ENCODE measurements around the gene ANXA11. TPM values are rescaled to one million over a fixed set of nuclear protein-coding genes. Genes with fewer than 3 reads are reported as not detected.

ANXA11 gene
- total and polyA plus RNA-seq, 4 experiments from 2014 or later = 173 to 342 (median 207) TPM

- Mint-ChIP-seq H3K4me3 (peak overlapping the region in 1 of 8 donors; percentile 35), H3K9me3 (no peaks in the 10 kb centered on the region), H3K27me3 (no peaks in the 10 kb centered on the region), H3K4me1 (peaks cover 0 to 26% (median 2%) of the 10 kb centered on the region in 4 donors), H3K27ac (peak overlapping the region; percentile 45 to 84 (median 50)), H3K36me3 (peaks cover 82 to 93% of the 10 kb centered on the region in 2 donors)
- H3K27ac ChIP-seq (ENCODE audit: low read depth, low read length) = no peak overlapping the region
- H3K4me3 ChIP-seq (ENCODE audit: low read length in 2 of 2) = no peak overlapping the region
- H3K27me3 ChIP-seq (ENCODE audit: insufficient read depth, low read length) = no peaks in the 10 kb centered on the region
- H3K36me3 ChIP-seq (ENCODE audit: insufficient read depth, low read length) = peaks cover 100% of the 10 kb centered on the region
- no peak for DNase-seq
- no peaks in the 10 kb centered on the region for H3K9me3 ChIP-seq (ENCODE audit: control insufficient read depth in 1 of 2, low read length in 2 of 2)
- CTCF ChIA-PET (ENCODE audit: partially characterized antibody) = interaction anchor here (1.0 to 1.3 kb wide), 3 partner anchors 17 to 61 kb away, joined by 3 to 5 read pairs (median 3); no protein-coding TSS in a partner anchor
- H3K4me1 ChIP-seq (ENCODE audit: insufficient read depth, low read length) = no peaks in the 10 kb centered on the region
- intact Hi-C loops (cut with micrococcal nuclease) = no loop called here
- POLR2A ChIA-PET (ENCODE audit: partially characterized antibody) = interaction anchor here (4.0 kb wide), 1 partner anchor 44 kb away, joined by 15 read pairs; the partner anchor contains the start of gene ANXA11
Measured at GRCh38 chr10:80160361-80161320, 44.7 kb downstream of the ANXA11 start.

DNA sequence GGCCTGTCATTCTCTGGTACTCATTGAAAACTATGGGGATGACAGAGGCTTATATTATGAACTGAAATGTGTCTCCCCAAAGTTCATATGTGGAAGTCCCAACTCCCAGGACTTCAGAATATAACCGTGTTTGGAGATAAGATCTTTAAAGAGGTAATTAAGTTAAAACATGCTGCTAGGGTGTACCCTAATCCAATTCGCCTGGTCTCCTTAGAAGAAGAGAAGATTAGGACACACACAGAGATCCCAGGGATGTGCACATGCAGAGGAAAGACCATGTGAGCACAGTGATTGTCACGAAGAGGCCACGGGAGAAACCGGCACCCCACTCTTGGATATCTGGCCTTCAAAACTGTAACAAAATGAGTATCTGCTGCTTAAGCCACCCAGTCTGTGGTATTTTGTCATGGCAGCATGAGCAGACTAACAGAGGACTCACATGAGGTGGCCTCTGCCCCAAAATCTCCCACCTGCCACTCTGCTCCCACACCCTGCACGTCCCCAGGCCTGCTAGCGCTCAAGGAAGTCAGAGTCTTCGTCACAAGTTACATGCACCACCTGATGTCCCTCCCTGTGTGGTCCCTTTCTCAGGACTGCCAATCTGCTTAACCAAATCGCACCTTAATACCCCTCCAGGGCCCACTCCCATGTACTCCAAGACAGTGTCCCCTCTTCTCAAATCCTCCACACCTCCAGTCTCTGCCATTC lies 46.0 kb downstream of the ANXA11 start:
- Mint-ChIP-seq H3K9me3 (no peaks in the 10 kb centered on the region), H3K36me3 (peaks cover 91 to 97% of the 10 kb centered on the region in 2 donors), H3K4me3 (no peak overlapping the region), H3K27ac (peak overlapping the region in 5 of 7 donors; percentile 8 to 84 (median 70)), H3K27me3 (no peaks in the 10 kb centered on the region), H3K4me1 (peaks cover 0 to 26% (median 3%) of the 10 kb centered on the region in 4 donors)
- H3K27ac ChIP-seq (ENCODE audit: low read depth, low read length) = no peak overlapping the region
- CTCF ChIA-PET (ENCODE audit: partially characterized antibody) = interaction anchor here (1.0 to 1.3 kb wide), 2 partner anchors 9 to 28 kb away, joined by 3 read pairs; no protein-coding TSS in a partner anchor
- POLR2A ChIA-PET (ENCODE audit: partially characterized antibody) = interaction anchor here (4.0 kb wide), 1 partner anchor 45 kb away, joined by 15 read pairs; the partner anchor contains the start of gene ANXA11
- no peaks in the 10 kb centered on the region for H3K27me3 ChIP-seq (ENCODE audit: insufficient read depth, low read length)
- no peaks in the 10 kb centered on the region for H3K9me3 ChIP-seq (ENCODE audit: control insufficient read depth in 1 of 2, low read length in 2 of 2)
- no peaks in the 10 kb centered on the region for H3K4me1 ChIP-seq (ENCODE audit: insufficient read depth, low read length)
- H3K4me3 ChIP-seq (ENCODE audit: low read length in 2 of 2) = no peak overlapping the region
- DNase-seq = no peak
- peaks cover 100% of the 10 kb centered on the region for H3K36me3 ChIP-seq (ENCODE audit: insufficient read depth, low read length)
- intact Hi-C loops (cut with micrococcal nuclease) = no loop called here

DNA sequence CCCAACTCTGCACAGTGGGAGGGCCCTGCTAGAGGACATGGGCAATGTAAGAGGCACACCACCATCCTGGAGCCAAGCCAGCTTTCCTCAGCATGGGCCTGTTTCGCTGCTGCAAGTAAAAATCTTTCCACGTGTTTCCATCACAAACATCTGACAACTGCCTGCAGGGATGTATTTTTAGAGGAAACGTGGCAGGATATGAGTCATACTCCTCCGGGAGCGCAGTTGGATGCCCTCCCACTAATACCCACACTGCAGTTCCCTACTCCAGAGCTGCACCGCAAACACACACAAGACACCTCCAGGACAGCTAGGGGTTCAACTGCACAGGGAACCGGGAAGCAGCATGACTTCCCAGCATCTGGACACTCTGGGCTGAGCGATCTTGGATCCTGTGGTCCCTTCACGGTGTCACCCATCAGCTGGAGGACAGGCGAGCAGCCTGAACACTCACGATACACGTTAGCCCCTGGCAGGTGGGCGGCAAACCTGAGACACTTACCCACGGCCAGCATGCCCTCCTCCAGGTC lies 46.7 kb downstream of the ANXA11 start:
- Histone ChIP-seq H3K27me3 (ENCODE audit: insufficient read depth, low read length) (no peaks in the 10 kb centered on the region), H3K4me3 (ENCODE audit: low read length in 2 of 2) (no peak overlapping the region), H3K9me3 (ENCODE audit: control insufficient read depth in 1 of 2, low read length in 2 of 2) (no peaks in the 10 kb centered on the region), H3K36me3 (ENCODE audit: insufficient read depth, low read length) (peaks cover 94% of the 10 kb centered on the region), H3K27ac (ENCODE audit: low read depth, low read length) (no peak overlapping the region), H3K4me1 (ENCODE audit: insufficient read depth, low read length) (no peaks in the 10 kb centered on the region)
- Mint-ChIP-seq H3K27ac (peak overlapping the region in 3 of 7 donors; percentile 68 to 72 (median 70)), H3K4me1 (peaks cover 0 to 26% (median 2%) of the 10 kb centered on the region in 4 donors), H3K9me3 (no peaks in the 10 kb centered on the region), H3K36me3 (peaks cover 89 to 95% of the 10 kb centered on the region in 2 donors), H3K27me3 (no peaks in the 10 kb centered on the region), H3K4me3 (no peak overlapping the region)
- intact Hi-C loops (cut with micrococcal nuclease) = no loop called here
- DNase-seq = no peak
- ChIA-PET POLR2A (ENCODE audit: partially characterized antibody) (no interaction called here), CTCF (ENCODE audit: partially characterized antibody) (interaction anchor here (1.3 kb wide), 1 partner anchor 10 kb away, joined by 3 read pairs; no protein-coding TSS in a partner anchor)

DNA sequence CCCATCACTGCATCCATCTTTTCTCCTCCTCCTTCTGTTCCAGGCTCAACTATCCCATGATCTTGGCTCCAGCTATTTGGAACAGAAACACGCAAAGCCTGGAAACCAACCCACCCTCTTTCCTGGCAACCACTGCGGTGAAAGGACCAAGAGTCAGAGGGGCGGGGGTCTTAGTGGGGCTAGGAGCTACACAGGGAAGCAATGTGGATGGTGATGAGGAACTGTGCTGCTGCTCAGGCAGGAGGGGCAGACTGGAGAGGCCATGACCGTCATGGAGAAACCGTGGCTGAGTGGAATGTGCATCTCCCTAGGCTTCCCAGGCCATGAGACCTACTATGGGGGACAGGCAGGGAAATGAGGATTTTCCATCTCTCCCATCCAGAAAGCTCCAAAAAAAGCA lies 47.2 kb downstream of the ANXA11 start:
- Histone ChIP-seq H3K4me1 (ENCODE audit: insufficient read depth, low read length) (no peaks in the 10 kb centered on the region), H3K36me3 (ENCODE audit: insufficient read depth, low read length) (peaks cover 89% of the 10 kb centered on the region), H3K27ac (ENCODE audit: low read depth, low read length) (no peak overlapping the region), H3K27me3 (ENCODE audit: insufficient read depth, low read length) (no peaks in the 10 kb centered on the region), H3K9me3 (ENCODE audit: control insufficient read depth in 1 of 2, low read length in 2 of 2) (no peaks in the 10 kb centered on the region), H3K4me3 (ENCODE audit: low read length in 2 of 2) (no peak overlapping the region)
- H3K27ac Mint-ChIP-seq = peak overlapping the region in 2 of 7 donors; percentile 68 to 72
- H3K4me1 Mint-ChIP-seq = peaks cover 0 to 26% (median 3%) of the 10 kb centered on the region in 4 donors
- H3K4me3 Mint-ChIP-seq = no peak overlapping the region
- no peaks in the 10 kb centered on the region for H3K27me3 Mint-ChIP-seq
- POLR2A ChIA-PET (ENCODE audit: partially characterized antibody) = no interaction called here
- no peaks in the 10 kb centered on the region for H3K9me3 Mint-ChIP-seq
- no peak for DNase-seq
- H3K36me3 Mint-ChIP-seq = peaks cover 89 to 95% of the 10 kb centered on the region in 2 donors
- CTCF ChIA-PET (ENCODE audit: partially characterized antibody) = interaction anchor here (1.3 kb wide), 1 partner anchor 10 kb away, joined by 3 read pairs; no protein-coding TSS in a partner anchor
- intact Hi-C loops (cut with micrococcal nuclease) = no loop called here

DNA sequence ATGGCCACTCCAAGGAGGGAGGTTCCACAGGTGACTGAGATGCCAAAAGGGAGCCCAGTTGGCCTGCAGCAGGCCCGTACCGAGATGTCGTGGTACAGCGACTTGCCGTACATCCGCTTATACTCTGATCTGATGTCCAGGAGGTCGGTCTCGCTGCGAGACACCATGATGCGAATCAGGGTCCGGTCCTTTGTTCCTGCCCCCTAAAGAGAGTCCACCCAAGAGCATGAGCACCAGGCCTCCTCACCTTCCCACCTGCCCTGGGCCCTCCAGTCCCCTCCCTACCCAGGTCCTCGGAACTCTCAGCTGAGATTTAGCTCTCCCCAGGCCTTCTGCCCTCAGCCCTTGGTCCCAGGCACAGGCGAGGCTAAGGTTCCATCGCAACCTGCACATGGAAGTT lies 47.8 kb downstream of the ANXA11 start:
- intact Hi-C loops (cut with micrococcal nuclease) = no loop called here
- Histone ChIP-seq H3K36me3 (ENCODE audit: insufficient read depth, low read length) (peaks cover 86% of the 10 kb centered on the region), H3K9me3 (ENCODE audit: control insufficient read depth in 1 of 2, low read length in 2 of 2) (no peaks in the 10 kb centered on the region), H3K4me3 (ENCODE audit: low read length in 2 of 2) (no peak overlapping the region), H3K4me1 (ENCODE audit: insufficient read depth, low read length) (no peaks in the 10 kb centered on the region), H3K27ac (ENCODE audit: low read depth, low read length) (no peak overlapping the region), H3K27me3 (ENCODE audit: insufficient read depth, low read length) (no peaks in the 10 kb centered on the region)
- Mint-ChIP-seq H3K4me1 (peaks cover 0 to 26% (median 3%) of the 10 kb centered on the region in 4 donors), H3K9me3 (no peaks in the 10 kb centered on the region), H3K27ac (peak overlapping the region in 1 of 7 donors; percentile 18), H3K27me3 (no peaks in the 10 kb centered on the region), H3K4me3 (no peak overlapping the region), H3K36me3 (peaks cover 89 to 95% of the 10 kb centered on the region in 2 donors)
- ChIA-PET POLR2A (ENCODE audit: partially characterized antibody) (interaction anchor here (1.0 kb wide), 1 partner anchor 30 kb away, joined by 4 read pairs; no protein-coding TSS in a partner anchor), CTCF (ENCODE audit: partially characterized antibody) (interaction anchor here (1.8 kb wide), 1 partner anchor 14 kb away, joined by 8 read pairs; no protein-coding TSS in a partner anchor)
- DNase-seq = no peak

- Mint-ChIP-seq H3K4me3 (no peak overlapping the region), H3K27me3 (no peaks in the 10 kb centered on the region), H3K36me3 (peaks cover 89 to 93% of the 10 kb centered on the region in 2 donors), H3K9me3 (peaks cover 0 to 1% (median 0%) of the 10 kb centered on the region in 8 donors), H3K27ac (peak overlapping the region in 5 of 7 donors; percentile 7 to 56 (median 47)), H3K4me1 (peaks cover 0 to 26% (median 4%) of the 10 kb centered on the region in 4 donors)
- ChIA-PET POLR2A (ENCODE audit: partially characterized antibody) (no interaction called here), CTCF (ENCODE audit: partially characterized antibody) (interaction anchor here (1.8 kb wide), 1 partner anchor 12 kb away, joined by 8 read pairs; no protein-coding TSS in a partner anchor)
- DNase-seq = no peak
- Histone ChIP-seq H3K9me3 (ENCODE audit: control insufficient read depth in 1 of 2, low read length in 2 of 2) (no peaks in the 10 kb centered on the region), H3K36me3 (ENCODE audit: insufficient read depth, low read length) (peaks cover 86% of the 10 kb centered on the region), H3K4me3 (ENCODE audit: low read length in 2 of 2) (no peak overlapping the region), H3K27ac (ENCODE audit: low read depth, low read length) (no peak overlapping the region), H3K4me1 (ENCODE audit: insufficient read depth, low read length) (no peaks in the 10 kb centered on the region), H3K27me3 (ENCODE audit: insufficient read depth, low read length) (no peaks in the 10 kb centered on the region)
- intact Hi-C loops (cut with micrococcal nuclease) = no loop called here
Measured at GRCh38 chr10:80156216-80156615, 49.1 kb downstream of the ANXA11 start.

All from CD4-positive, alpha-beta memory T cell (primary cell).